Transverse colon (tissue), 4 donors: ENCODE measurements around the gene LCE1B. TPM values are rescaled to one million over a fixed set of nuclear protein-coding genes. Genes with fewer than 3 reads are reported as not detected.

Source experiments
- DNase-seq: peaks from one replicate; pipeline ENCODE4 v3.0.0-alpha.2; 2019
- H3K27ac ChIP-seq, 4 donors: fragments of 200-600 bp; sonication (generic); 2 replicates each; pipeline ENCODE4 v1.5.1; 2016 to 2018; ENCODE audit warnings: inconsistent platforms in 4 of 4
- H3K27me3 ChIP-seq: fragments of 200-600 bp; sonication (generic); 2 replicates; pipeline ENCODE4 v1.5.1; 2017; ENCODE audit warnings: inconsistent platforms
- H3K36me3 ChIP-seq, 4 donors: fragments of 200-600 bp; sonication (generic); 2 replicates each; pipeline ENCODE4 v1.5.1; 2017 to 2019; ENCODE audit warnings: inconsistent platforms in 4 of 4
- H3K4me1 ChIP-seq, 4 donors: fragments of 200-600 bp; sonication (generic); 2 replicates each; pipeline ENCODE4 v1.5.1; 2017 to 2020; ENCODE audit warnings: inconsistent platforms in 4 of 4
- H3K4me3 ChIP-seq, 4 donors: fragments of 200-600 bp; sonication (generic); 1 replicate in 1 of 4; 2 replicates in 3 of 4; pipeline versions ENCODE4 v1.5.1 to v1.6.1; 2017 to 2019; ENCODE audit warnings: inconsistent platforms in 4 of 4
- H3K9me3 ChIP-seq, 2 donors: fragments of 200-600 bp; sonication (generic); 2 replicates each; pipeline ENCODE4 v1.5.1; 2017 to 2019; ENCODE audit warnings: inconsistent platforms in 2 of 2
- EP300 ChIP-seq: sonication (generic); formaldehyde crosslinking; IDR thresholded peaks from one replicate; pipeline ENCODE4 v1.6.1; 2017; ENCODE audit warnings: antibody characterized with exemption, low read depth
- POLR2A ChIP-seq: fragments of 450-650 bp; IDR thresholded peaks from one replicate; pipeline ENCODE4 v1.6.1; 2016; ENCODE audit warnings: antibody characterized with exemption, mild to moderate bottlenecking, moderate library complexity
- POLR2AphosphoS5 ChIP-seq, 3 donors: sonication (generic); formaldehyde crosslinking; IDR thresholded peaks; one replicate each; pipeline ENCODE4 v1.6.1; 2016; ENCODE audit warnings: antibody characterized with exemption in 3 of 3
- WGBS, 2 donors: methylation state at CpG; one replicate each; pipeline ENCODE4 v1.1.5; 2018; ENCODE audit warnings: low coverage in 1 of 2; 5-methylcytosine and 5-hydroxymethylcytosine counted together
- in situ Hi-C, 4 donors: fragments of 200-750 bp; cut with MboI; loops; one replicate each; pipeline versions ENCODE4 v1.15.0 to v1.15.1; 2017; ENCODE audit warnings: low sequenced_read_pairs in 3 of 4, low pct_ligation_motif_present in 1 of 4, low pct_unique_long_range_greater_than_20kb in 1 of 4
- intact Hi-C: fragments of 100-400 bp; cut with DNase I; formaldehyde crosslinking; loops from one replicate; pipeline ENCODE4 v1.15.1; 2023; ENCODE audit warnings: low total_unique reads
- total RNA-seq, 4 donors: library from RNA; depleted of rRNA; stranded (reverse); fragments of >200 nt; gene quantifications; one replicate each; pipeline ENCODE4 v1.1.0, GENCODE V29; 2016
- TF ChIP-seq, protein P1 (sequence below), 5 experiments: fragments of 200-600 bp in 3 of 5; fragments of 450-650 bp in 2 of 5; sonication (generic) in 3 of 5; IDR thresholded peaks; 1 replicate in 2 of 5; 2 replicates in 3 of 5; pipeline ENCODE4 v1.5.1; 2016 to 2017; ENCODE audit warnings: antibody characterized with exemption in 5 of 5, inconsistent platforms in 3 of 5, mild to moderate bottlenecking in 2 of 5, moderate library complexity in 1 of 5

The LCE1B gene
- total RNA-seq, 4 donors from 2014 or later: not detected

DNA sequence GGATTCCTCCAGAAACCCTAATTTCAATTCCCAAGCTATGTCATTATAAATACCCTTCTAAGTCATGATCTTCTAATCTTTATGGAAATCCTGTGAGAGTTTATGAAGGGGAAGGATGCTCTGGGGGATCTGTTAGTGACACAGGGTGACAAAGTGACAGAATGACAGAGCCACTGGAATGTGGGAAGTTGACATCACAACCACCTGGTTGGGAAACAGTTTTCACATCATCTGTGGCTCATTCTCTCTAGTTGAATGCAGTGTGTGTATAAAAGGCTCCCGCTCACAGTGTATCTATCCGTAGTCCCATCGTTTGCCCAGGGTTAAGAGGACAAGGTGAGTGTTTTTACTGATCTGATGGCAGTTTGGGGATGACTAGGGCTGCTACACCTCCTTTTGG, 47.9 kb downstream of the LCE1B start, which contains the start of gene LCE7A:
LCE7A (plus strand) TSS at position 301 of the 400 bp plus-strand sequence. CDS start 702 bp downstream, outside the sequence.
- H3K9me3 ChIP-seq: no peaks in the 10 kb centered on the region
- H3K36me3 ChIP-seq: no peaks in the 10 kb centered on the region
- no peak within 1 kb of the TSS for H3K27ac ChIP-seq
- H3K27me3 ChIP-seq: no peaks in the 10 kb centered on the region
- WGBS, 2 donors: 90 to 94% methylated on average over 3 of the region's 3 CpGs
- TF ChIP-seq, protein P1, sequence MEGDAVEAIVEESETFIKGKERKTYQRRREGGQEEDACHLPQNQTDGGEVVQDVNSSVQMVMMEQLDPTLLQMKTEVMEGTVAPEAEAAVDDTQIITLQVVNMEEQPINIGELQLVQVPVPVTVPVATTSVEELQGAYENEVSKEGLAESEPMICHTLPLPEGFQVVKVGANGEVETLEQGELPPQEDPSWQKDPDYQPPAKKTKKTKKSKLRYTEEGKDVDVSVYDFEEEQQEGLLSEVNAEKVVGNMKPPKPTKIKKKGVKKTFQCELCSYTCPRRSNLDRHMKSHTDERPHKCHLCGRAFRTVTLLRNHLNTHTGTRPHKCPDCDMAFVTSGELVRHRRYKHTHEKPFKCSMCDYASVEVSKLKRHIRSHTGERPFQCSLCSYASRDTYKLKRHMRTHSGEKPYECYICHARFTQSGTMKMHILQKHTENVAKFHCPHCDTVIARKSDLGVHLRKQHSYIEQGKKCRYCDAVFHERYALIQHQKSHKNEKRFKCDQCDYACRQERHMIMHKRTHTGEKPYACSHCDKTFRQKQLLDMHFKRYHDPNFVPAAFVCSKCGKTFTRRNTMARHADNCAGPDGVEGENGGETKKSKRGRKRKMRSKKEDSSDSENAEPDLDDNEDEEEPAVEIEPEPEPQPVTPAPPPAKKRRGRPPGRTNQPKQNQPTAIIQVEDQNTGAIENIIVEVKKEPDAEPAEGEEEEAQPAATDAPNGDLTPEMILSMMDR (IDR thresholded peaks at IDR 0.05): no peak
- TF ChIP-seq POLR2A (no peak), EP300 (no peak), POLR2AphosphoS5 (IDR thresholded peaks at IDR 0.05) (no peak)
- H3K4me3 ChIP-seq: no peak within 1 kb of the TSS
- no peaks in the 10 kb centered on the region for H3K4me1 ChIP-seq
- DNase-seq: no peak
- in situ Hi-C loops: loop anchor here in 1 of 4 donors (25.0 kb wide), 1 partner anchor 353 kb away; the partner anchor contains the start of genes LELP1 and PRR9
- intact Hi-C loops: no loop called here

DNA sequence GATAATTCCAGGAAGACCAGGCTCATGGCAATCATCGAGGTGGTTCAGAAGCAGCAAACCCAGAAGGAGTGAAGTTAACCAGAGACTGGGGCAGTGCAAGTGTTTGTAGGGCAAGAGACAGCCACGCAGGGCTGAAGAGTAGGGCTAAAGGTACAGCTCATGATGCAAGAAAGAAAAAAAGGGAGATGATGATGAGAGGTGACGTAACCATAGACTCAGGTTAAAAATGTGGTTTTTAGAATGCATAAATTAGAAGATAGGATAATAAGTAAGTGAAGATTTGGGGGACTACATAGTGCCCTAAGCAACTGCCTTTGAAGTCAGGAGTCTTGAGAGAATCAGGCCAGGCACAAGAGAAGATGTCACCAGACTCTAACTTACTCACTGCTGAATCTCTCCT, 48.4 kb downstream of the LCE1B start:
- intact Hi-C loops (no loop called here), in situ Hi-C loops (loop anchor here in 1 of 4 donors (25.0 kb wide), 1 partner anchor 352 kb away; the partner anchor contains the start of genes LELP1 and PRR9)
- WGBS, 2 donors: 67 to 75% methylated on average over 3 of the region's 3 CpGs
- Histone ChIP-seq H3K4me1 (no peaks in the 10 kb centered on the region), H3K4me3 (no peak overlapping the region), H3K36me3 (no peaks in the 10 kb centered on the region), H3K27me3 (no peaks in the 10 kb centered on the region), H3K9me3 (no peaks in the 10 kb centered on the region), H3K27ac (no peak overlapping the region)
- no peak for DNase-seq
- TF ChIP-seq POLR2AphosphoS5 (IDR thresholded peaks at IDR 0.05) (no peak), POLR2A (no peak), EP300 (no peak)
- TF ChIP-seq, protein P1 (IDR thresholded peaks at IDR 0.05): no peak

DNA sequence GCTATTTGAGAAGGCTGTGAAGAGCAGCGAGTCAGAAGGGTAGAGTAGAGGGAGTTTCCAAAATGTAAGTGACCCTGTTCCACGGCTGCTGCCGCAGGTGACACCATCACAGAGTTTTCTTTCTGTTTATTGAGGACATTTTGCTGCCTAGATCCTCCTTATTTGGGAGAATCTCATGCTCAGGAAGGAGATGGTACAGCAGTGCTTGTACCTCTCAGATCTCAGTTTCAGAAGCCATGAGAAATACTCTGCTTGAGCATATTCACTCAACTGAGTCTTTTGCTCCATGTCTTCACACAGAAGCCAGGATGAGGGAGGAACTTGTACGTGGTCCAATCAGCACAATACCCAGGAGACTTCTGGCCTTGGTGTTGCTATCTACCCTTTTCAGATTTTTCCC, 49.6 kb downstream of the LCE1B start:
- Histone ChIP-seq H3K27ac (no peak overlapping the region), H3K27me3 (no peaks in the 10 kb centered on the region), H3K4me3 (no peak overlapping the region), H3K4me1 (no peaks in the 10 kb centered on the region), H3K36me3 (no peaks in the 10 kb centered on the region), H3K9me3 (no peaks in the 10 kb centered on the region)
- no peak for TF ChIP-seq EP300
- TF ChIP-seq POLR2AphosphoS5 (IDR thresholded peaks at IDR 0.05): no peak
- TF ChIP-seq, protein P1 (IDR thresholded peaks at IDR 0.05): no peak
- TF ChIP-seq POLR2A: no peak
- in situ Hi-C loops: loop anchor here in 1 of 4 donors (25.0 kb wide), 1 partner anchor 351 kb away; the partner anchor contains the start of genes LELP1 and PRR9
- 40 to 70% methylated on average over 1 to 4 of the region's 4 CpGs for WGBS, 2 donors
- intact Hi-C loops: no loop called here
- no peak for DNase-seq

Other genes starting within 250 kb of the LCE1B start
- gene LCE3E, start 245.2 kb upstream of the LCE1B start, total RNA-seq: not detected
- gene LCE3D, start 231.5 kb upstream of the LCE1B start, total RNA-seq: not detected
- not detected for gene LCE3C, start 211.7 kb upstream of the LCE1B start, total RNA-seq
- not detected for gene LCE3B, start 198.2 kb upstream of the LCE1B start, total RNA-seq
- gene LCE3A, start 188.9 kb upstream of the LCE1B start, total RNA-seq: not detected
- not detected for gene LCE2D, start 148.6 kb upstream of the LCE1B start, total RNA-seq
- gene LCE2C, start 136.7 kb upstream of the LCE1B start, total RNA-seq: not detected
- not detected for gene LCE2B, start 125.8 kb upstream of the LCE1B start, total RNA-seq
- gene LCE2A, start 113.6 kb upstream of the LCE1B start, total RNA-seq: not detected
- not detected for gene LCE4A, start 103.8 kb upstream of the LCE1B start, total RNA-seq
- not detected for gene KPRP, start 53.9 kb upstream of the LCE1B start, total RNA-seq
- not detected for gene LCE1F, start 36.8 kb upstream of the LCE1B start, total RNA-seq
- gene LCE1E, start 25.7 kb upstream of the LCE1B start, total RNA-seq: not detected
- not detected for gene LCE1D, start 15.2 kb upstream of the LCE1B start, total RNA-seq
- not detected for gene LCE1C, start 5.3 kb upstream of the LCE1B start, total RNA-seq
- gene LCE1A, start 15.5 kb downstream of the LCE1B start, total RNA-seq: not detected
- not detected for gene LCE6A, start 30.9 kb downstream of the LCE1B start, total RNA-seq
- not detected for gene LCE7A, start 48.0 kb downstream of the LCE1B start, total RNA-seq
- not detected for gene SMCP, start 66.4 kb downstream of the LCE1B start, total RNA-seq
- gene IVL, start 96.6 kb downstream of the LCE1B start, total RNA-seq: not detected
- gene SPRR5, start 135.2 kb downstream of the LCE1B start, total RNA-seq: not detected
- not detected for gene SPRR4, start 158.7 kb downstream of the LCE1B start, total RNA-seq
- gene SPRR1A, start 172.1 kb downstream of the LCE1B start, total RNA-seq: not detected
- gene SPRR3, start 189.8 kb downstream of the LCE1B start, total RNA-seq: not detected
- not detected for gene SPRR1B, start 219.2 kb downstream of the LCE1B start, total RNA-seq
- not detected for gene SPRR2D, start 229.1 kb downstream of the LCE1B start, total RNA-seq
- not detected for gene SPRR2A, start 245.5 kb downstream of the LCE1B start, total RNA-seq